Ishikawa (cell line): ENCODE data around the gene ANKS6.

Experiments
- CEBPB ChIP-seq: IDR thresholded peaks from 2 replicates; pipeline ENCODE4 v1.6.1; 2012
- CREB1 ChIP-seq: IDR thresholded peaks from 2 replicates; pipeline ENCODE4 v1.6.1; 2012; ENCODE audit warnings: low read depth
- EGR1 ChIP-seq: IDR thresholded peaks from 2 replicates; pipeline ENCODE4 v1.6.1; 2012
- EP300 ChIP-seq: IDR thresholded peaks from 2 replicates; pipeline ENCODE4 v1.6.1; 2012; ENCODE audit warnings: borderline replicate concordance
- RAD21 ChIP-seq: IDR thresholded peaks from 2 replicates; pipeline ENCODE4 v1.6.1; 2012; ENCODE audit warnings: low read depth
- TAF1 ChIP-seq: IDR thresholded peaks from 2 replicates; pipeline ENCODE4 v1.6.1; 2012; ENCODE audit warnings: low read depth, mild to moderate bottlenecking
- TCF12 ChIP-seq: IDR thresholded peaks from 2 replicates; pipeline ENCODE4 v1.6.1; 2012; ENCODE audit warnings: low read depth
- YY1 ChIP-seq: IDR thresholded peaks from 2 replicates; pipeline ENCODE4 v1.6.1; 2012; ENCODE audit warnings: low read depth
- ZBTB7A ChIP-seq: IDR thresholded peaks from 2 replicates; pipeline ENCODE4 v1.6.1; 2012; ENCODE audit warnings: low read depth
- TF ChIP-seq, protein P1 (sequence below): IDR thresholded peaks from 2 replicates; pipeline ENCODE4 v1.6.1; 2012
- TF ChIP-seq, protein P2 (sequence below): IDR thresholded peaks from 2 replicates; pipeline ENCODE4 v1.6.1; 2012
- TF ChIP-seq, protein P3 (sequence below): IDR thresholded peaks from 2 replicates; pipeline ENCODE4 v1.6.1; 2012; ENCODE audit warnings: low read depth, mild to moderate bottlenecking

DNA sequence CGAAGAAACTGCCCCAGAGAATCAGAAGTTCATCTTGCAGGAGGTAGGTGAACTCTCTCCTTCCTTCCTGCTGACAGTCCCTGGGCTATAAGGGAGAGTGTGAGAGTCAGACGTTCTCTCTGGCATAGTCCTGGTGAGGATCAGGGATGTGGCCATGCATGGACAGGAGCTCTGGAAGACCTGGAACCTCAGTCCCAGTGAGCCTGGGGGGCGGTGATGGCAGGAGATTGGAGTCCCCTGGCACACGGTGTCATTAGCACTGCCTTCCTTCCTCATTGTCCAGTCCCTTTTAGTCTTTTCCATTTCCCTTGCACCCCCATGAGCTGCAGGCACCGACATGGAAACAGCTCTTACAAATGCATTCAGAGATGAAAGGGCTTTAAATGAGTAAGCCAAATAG is 49.7 kb upstream of the ANKS6 start:
- TF ChIP-seq, protein P1, sequence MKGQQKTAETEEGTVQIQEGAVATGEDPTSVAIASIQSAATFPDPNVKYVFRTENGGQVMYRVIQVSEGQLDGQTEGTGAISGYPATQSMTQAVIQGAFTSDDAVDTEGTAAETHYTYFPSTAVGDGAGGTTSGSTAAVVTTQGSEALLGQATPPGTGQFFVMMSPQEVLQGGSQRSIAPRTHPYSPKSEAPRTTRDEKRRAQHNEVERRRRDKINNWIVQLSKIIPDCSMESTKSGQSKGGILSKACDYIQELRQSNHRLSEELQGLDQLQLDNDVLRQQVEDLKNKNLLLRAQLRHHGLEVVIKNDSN, result no peak
- TF ChIP-seq, protein P2, sequence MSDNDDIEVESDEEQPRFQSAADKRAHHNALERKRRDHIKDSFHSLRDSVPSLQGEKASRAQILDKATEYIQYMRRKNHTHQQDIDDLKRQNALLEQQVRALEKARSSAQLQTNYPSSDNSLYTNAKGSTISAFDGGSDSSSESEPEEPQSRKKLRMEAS, result no peak
- TF ChIP-seq RAD21, result no peak
- TF ChIP-seq, protein P3, sequence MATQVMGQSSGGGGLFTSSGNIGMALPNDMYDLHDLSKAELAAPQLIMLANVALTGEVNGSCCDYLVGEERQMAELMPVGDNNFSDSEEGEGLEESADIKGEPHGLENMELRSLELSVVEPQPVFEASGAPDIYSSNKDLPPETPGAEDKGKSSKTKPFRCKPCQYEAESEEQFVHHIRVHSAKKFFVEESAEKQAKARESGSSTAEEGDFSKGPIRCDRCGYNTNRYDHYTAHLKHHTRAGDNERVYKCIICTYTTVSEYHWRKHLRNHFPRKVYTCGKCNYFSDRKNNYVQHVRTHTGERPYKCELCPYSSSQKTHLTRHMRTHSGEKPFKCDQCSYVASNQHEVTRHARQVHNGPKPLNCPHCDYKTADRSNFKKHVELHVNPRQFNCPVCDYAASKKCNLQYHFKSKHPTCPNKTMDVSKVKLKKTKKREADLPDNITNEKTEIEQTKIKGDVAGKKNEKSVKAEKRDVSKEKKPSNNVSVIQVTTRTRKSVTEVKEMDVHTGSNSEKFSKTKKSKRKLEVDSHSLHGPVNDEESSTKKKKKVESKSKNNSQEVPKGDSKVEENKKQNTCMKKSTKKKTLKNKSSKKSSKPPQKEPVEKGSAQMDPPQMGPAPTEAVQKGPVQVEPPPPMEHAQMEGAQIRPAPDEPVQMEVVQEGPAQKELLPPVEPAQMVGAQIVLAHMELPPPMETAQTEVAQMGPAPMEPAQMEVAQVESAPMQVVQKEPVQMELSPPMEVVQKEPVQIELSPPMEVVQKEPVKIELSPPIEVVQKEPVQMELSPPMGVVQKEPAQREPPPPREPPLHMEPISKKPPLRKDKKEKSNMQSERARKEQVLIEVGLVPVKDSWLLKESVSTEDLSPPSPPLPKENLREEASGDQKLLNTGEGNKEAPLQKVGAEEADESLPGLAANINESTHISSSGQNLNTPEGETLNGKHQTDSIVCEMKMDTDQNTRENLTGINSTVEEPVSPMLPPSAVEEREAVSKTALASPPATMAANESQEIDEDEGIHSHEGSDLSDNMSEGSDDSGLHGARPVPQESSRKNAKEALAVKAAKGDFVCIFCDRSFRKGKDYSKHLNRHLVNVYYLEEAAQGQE, result no peak
- TF ChIP-seq ZBTB7A, result no peak
- no peak for TF ChIP-seq EP300
- TF ChIP-seq YY1, result no peak
- TF ChIP-seq TAF1, result no peak
- TF ChIP-seq CREB1, result no peak
- TF ChIP-seq CEBPB, result no peak
- no peak for TF ChIP-seq TCF12
- no peak for TF ChIP-seq EGR1
